ENCODE data around the gene CHAF1A.

The CHAF1A gene

DNA sequence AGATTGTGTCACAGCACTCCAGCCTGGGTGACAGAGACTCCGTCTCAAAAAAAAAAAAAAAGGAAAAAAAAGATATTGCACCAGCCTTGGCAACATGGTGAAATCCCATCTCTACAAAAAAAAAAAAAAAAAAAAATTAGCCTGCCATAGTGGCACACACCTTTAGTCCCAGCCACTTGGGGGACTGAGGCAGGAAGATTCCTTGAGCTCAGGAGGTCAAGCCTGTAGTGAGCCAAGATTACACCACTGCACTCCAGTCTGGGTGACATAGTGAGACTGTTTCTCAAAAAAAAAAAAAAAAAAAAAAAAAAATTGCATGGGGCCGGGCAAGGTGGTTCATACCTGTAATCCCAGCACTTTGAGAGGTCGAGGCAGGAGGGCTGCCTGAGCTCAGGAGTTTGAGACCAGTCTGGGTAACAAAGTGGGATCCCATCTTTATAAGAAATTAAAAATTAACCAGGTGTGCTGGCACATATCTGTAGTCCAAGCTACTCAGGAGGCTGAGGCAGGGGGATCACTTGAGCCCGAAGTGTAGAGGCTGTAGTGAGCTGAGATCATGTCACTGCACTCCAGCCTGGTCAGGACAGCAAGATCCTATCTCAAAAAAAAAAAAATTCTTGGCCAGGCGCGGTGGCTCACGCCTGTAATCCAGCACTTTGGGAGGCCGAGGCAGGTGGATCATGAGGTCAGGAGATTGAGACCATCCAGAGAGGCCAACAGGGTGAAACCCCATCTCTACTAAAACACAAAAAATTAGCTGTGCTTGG, 62.6 kb downstream of the CHAF1A start:
- DNase-seq (ENCODE audit: low read depth), result no peak
- H3K4me3 ChIP-seq (ENCODE audit: low read length), result no peak overlapping the region
- TF ChIP-seq, protein P1, sequence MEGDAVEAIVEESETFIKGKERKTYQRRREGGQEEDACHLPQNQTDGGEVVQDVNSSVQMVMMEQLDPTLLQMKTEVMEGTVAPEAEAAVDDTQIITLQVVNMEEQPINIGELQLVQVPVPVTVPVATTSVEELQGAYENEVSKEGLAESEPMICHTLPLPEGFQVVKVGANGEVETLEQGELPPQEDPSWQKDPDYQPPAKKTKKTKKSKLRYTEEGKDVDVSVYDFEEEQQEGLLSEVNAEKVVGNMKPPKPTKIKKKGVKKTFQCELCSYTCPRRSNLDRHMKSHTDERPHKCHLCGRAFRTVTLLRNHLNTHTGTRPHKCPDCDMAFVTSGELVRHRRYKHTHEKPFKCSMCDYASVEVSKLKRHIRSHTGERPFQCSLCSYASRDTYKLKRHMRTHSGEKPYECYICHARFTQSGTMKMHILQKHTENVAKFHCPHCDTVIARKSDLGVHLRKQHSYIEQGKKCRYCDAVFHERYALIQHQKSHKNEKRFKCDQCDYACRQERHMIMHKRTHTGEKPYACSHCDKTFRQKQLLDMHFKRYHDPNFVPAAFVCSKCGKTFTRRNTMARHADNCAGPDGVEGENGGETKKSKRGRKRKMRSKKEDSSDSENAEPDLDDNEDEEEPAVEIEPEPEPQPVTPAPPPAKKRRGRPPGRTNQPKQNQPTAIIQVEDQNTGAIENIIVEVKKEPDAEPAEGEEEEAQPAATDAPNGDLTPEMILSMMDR (conservative IDR thresholded peaks at IDR 0.05; ENCODE audit: low read depth, low read length), result no peak

DNA sequence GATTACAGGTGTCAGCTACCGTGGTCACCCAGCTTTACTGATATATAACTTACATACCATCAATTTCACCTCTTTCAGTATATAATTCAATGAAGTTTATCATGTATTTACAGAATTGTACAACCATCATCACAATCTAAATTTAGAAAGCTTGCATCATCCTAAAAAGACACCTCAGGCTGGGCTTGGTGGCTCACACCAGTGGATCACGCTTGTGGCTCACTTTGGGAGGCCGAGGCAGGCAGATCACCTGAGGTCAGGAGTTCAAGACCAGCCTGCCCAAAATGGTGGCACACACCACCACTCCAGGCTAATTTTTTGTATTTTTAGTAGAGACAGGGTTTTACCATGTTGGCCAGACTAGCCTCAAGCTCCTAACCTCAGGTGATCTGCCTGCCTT, 65.4 kb downstream of the CHAF1A start:
- TF ChIP-seq, protein P1 (conservative IDR thresholded peaks at IDR 0.05; ENCODE audit: low read depth, low read length), result no peak
- no peak overlapping the region for H3K4me3 ChIP-seq (ENCODE audit: low read length)
- DNase-seq (ENCODE audit: low read depth), result no peak

DNA sequence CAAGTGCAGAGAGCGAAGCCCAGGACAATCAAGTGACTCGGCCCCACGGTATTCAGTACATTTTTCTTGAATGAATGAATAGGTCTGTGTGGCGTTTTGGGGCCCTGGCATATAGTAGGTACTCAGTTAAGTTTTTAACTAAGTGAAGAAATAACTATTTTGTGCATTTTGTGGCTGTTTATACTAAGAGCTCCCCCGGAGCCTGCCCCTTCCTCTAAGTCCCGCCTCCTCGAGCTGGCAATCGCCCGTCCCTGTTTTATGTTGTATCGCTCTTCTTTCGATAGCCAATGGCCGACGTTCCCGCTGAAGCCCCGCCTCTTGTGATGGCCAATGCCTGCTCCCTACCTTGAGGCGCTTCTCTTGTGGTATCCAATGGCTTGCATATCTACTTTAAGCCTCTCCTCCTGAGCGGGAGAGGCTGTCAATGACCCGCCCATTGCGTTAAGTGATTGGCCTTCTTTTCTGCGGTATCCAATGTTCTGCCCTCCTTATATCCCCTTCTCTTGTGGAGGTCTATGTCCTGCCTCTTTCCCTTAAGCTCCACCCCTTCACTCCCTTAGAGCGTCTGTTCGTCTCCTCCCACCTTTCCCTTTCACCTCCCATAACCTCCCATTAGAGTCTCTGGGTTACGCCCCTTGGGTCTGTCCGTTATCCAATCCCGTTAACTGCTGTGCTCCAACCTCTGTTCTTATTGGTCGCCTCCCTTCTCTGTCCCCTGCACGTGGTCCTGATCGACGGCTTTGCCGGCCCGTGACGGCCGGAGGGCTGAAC, 69.1 kb downstream of the CHAF1A start:
- peak overlapping the region; percentile 75 for H3K4me3 ChIP-seq (ENCODE audit: low read length)
- TF ChIP-seq, protein P1 (conservative IDR thresholded peaks at IDR 0.05; ENCODE audit: low read depth, low read length), result no peak
- DNase-seq (ENCODE audit: low read depth), result peak; percentile 100

DNA sequence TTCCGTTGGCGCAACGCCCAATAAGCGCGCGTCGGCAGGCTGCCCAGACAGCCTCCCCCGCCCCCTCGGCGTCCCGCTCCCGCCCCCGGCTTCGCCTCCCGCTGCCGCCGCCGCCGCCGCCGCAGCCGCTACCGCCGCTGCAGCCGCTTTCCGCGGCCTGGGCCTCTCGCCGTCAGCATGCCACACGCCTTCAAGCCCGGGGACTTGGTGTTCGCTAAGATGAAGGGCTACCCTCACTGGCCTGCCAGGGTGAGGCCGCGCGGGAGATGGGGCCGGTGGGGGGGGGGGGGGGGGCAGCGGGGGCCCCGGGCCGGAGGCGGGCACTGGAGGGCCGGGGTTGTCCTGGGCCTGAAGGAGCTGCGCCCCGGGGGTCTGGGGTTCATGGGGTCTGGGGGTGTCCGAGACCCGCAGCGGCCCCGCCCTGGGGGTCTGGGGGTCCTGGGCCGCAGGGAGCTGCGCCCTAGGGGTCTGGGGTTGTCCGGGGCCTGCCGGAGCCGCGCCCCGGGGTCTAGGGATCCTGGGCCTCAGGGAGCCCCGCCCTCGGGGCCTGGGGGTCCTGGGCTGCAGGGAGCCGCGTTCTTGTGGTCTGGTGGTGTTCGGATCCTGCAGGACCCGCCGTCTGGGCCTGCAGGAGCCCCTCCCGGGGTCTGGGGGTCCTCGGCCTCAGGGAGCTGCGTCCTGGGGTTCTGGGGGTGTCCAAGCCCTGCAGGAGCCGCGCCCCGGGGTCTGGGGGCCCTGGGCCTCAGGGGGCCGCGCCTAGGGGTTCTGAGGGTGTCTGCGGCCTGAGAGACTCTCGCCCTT, 69.9 kb downstream of the CHAF1A start, which contains the start of gene HDGFL2:
TSS of gene HDGFL2 (plus strand) at position 124 of the 801 bp plus-strand sequence. CDS start at position 178, 54 bp downstream.
- H3K4me3 ChIP-seq (ENCODE audit: low read length), result peak within 1 kb of the TSS; percentile 77
- TF ChIP-seq, protein P1 (conservative IDR thresholded peaks at IDR 0.05; ENCODE audit: low read depth, low read length), result no peak
- no peak for DNase-seq (ENCODE audit: low read depth)

DNA sequence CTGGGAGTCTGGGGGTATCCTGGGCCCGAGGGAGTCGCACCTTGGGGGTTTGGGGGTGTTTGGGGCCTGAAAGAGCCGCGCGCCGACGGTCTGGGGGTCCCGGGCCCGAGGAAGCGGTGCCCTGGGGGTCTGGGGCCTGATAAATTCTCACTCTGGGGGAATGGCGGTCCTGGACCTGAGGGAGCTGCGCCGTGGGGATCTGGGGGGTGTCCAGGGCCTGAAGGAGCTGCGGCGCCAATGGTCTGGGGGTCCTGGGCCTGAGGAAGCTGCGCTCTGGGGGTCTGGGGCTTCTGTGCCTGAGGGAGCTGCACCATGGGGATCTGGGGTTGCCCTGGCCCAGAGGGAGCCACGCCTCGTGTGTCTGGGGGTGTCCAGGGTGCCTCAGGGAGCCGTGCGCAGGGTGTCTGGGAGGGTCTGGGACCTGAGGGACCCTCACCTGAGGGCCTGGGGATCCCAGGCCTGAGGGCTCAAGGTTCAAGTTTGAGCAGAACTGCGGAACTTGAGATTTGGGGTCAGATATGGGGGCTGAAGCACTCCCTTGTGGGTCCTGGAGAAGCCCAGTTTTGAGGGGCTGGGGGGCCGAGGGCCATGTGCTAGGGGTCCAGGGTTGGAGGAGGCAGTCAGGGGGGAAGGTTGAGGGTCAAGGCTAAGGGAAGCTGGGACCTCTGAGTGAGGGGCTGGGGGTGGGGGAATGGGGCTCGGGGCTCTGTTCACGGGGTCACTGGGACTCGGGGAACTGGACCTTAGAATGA, 70.7 kb downstream of the CHAF1A start:
- no peak for DNase-seq (ENCODE audit: low read depth)
- TF ChIP-seq, protein P1 (conservative IDR thresholded peaks at IDR 0.05; ENCODE audit: low read depth, low read length), result no peak
- peak overlapping the region; percentile 77 for H3K4me3 ChIP-seq (ENCODE audit: low read length)

DNA sequence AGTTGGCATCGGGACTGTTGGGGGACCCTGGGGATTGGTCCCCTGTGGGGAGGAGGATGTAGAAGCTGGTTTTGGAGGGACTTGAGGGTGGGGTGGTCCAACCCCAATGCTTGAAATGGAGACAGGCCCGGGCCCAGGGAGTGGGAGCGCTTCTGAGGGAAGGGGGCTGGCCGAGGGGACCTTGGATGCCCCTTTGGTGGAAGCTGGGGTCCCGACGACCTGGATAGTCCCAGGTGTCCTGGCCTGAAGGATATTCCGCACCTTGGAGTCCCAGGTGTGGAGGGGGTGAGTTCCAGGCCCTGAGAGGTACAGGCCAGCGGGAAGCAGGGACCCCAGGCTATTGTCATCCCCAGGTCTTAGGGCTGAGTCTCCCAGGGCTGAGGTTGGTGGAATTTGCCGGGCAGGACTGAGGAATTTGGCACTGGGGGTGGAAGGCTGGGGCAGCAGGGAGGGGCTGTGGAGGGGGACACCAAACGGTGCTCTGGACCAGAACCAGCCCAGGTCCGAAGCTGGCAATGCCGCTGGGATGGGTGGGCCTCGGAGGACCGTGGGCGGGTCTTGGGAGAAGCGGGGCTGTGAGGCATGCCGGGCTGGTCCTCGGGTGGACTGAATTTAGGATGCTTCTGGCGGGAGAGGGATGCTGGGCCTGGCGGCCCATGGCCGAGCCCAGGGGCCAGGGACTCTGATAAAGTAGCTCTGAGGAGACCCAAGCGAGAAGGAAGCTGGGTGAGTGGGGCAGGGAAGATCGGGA, 71.5 kb downstream of the CHAF1A start:
- TF ChIP-seq, protein P1 (conservative IDR thresholded peaks at IDR 0.05; ENCODE audit: low read depth, low read length), result no peak
- DNase-seq (ENCODE audit: low read depth), result no peak
- peak overlapping the region; percentile 77 for H3K4me3 ChIP-seq (ENCODE audit: low read length)

Data from retinal pigment epithelial cell (primary cell).